GM19240 (cell line): ENCODE measurements around the gene NUTF2.
A peak's percentile ranks its signal among the peaks of the same experiment; 100 is the strongest.

Experiments
- DNase-seq: peaks from one replicate; pipeline ENCODE4 v3.0.0; 2011; ENCODE audit warnings: low spot score; ENCODE audit not compliant: insufficient read length

NUTF2 gene

DNA sequence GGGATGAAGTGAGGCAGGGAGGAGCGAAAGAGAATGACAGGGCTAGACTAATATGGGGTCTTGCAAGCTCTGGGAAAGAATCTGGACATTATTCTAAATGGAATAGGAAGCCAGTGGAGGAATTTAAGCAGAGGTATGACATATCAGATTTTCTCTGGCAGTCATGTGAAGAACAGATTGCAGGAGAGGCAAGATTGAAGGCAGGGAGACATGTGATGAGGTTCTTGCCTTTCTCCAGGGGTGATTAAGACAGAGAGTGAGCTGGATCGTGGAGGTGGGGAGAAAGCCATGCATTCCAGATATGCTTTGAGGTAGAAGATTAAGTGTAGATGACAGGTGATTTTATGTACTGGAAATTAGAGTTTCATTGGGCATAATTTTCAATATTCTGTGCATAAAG, 8.9 kb upstream of the NUTF2 start:
- no peak for DNase-seq

DNA sequence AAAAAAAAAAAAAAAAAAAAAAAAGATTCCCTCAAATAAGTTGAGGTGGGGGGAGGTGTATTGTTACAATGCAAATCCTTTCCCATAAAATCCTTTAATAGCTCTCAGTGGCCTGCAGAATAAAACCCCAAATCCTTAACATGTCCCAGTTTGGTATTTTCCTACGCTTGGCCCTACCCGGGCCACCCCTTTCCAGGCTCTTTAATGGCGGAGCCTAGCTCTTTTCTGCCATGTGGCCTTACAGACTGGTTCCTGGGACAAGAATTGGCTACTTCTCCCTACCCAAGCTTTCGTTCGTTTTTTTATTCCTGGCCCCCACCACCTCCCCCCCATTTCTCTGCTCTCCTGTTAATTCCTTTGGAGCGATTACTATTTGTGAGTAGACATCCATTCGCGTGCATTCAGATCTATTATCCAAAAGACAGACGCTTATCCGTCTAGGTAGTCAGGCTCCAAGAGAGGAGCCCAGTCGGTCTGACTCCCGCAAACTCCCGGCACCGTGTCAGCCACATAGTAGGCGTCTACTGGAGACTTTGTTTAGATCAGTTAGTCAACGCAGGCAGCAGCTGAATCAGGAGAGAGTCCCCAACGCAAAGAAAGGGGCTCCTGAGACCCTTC, 5.4 kb upstream of the NUTF2 start:
- no peak for DNase-seq

- DNase-seq, result peak; percentile 79
Measured at GRCh38 chr16:67841816-67842508, 4.8 kb upstream of the NUTF2 start, which contains the start of gene THAP11. TSS of gene THAP11 (plus strand) at chr16:67842320. CDS start at chr16:67842555, 235 bp downstream.

- peak; percentile 22 for DNase-seq
Measured at GRCh38 chr16:67842509-67843342, 4.0 kb upstream of the NUTF2 start.

DNA sequence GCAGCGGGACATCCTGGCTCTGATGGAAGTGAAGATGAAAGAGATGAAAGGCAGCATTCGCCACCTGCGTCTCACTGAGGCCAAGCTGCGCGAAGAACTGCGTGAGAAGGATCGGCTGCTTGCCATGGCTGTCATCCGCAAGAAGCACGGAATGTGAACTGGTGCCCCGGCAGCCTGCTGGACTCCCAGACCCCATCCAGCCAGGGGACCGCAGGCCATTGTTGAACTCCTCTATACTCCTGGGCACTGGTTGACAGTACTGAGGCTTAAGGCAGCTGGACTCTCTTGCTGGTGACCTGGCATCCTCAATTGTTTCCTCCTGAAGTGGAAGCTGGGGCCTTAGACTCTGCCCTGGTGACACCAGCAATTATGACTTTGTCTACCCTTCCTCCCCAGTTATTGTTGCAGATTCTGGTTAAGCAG, 3.4 kb upstream of the NUTF2 start:
- DNase-seq, result no peak

GRCh38 chr16:67844497-67844896, 2.2 kb upstream of the NUTF2 start:
- no peak for DNase-seq

GRCh38 chr16:67845291-67846062, 1.3 kb upstream of the NUTF2 start:
- DNase-seq, result no peak

- DNase-seq, result no peak
Measured at GRCh38 chr16:67846063-67846319, 742 bp upstream of the NUTF2 start.

GRCh38 chr16:67847064-67847861, 530 bp downstream of the NUTF2 start, which contains the start of gene CENPT:
TSS of gene CENPT (minus strand) at chr16:67847693. CDS start at chr16:67833859, 13,834 bp downstream.
- DNase-seq, result peak; percentile 52

GRCh38 chr16:67848118-67848517, 1.4 kb downstream of the NUTF2 start:
- no peak for DNase-seq

DNA sequence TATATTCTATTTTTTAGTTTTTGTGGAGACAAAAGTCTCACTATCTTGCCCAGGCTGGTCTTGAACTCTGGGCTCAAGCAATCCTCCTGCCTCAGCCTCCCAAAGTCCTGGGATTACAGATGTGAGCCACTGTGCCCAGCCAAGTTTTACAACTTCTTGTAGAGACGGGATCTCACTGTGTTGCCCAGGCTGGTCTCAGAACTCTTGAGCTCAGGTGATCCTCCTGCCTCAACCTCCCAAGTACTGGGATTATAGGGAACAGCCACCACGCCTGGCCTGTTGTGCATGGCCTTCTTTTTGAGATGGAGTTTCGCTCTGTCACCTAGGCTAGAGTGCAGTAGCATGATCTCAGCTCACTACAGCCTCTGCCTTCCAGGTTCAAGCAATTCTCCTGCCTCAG, 6.9 kb downstream of the NUTF2 start:
- no peak for DNase-seq

DNA sequence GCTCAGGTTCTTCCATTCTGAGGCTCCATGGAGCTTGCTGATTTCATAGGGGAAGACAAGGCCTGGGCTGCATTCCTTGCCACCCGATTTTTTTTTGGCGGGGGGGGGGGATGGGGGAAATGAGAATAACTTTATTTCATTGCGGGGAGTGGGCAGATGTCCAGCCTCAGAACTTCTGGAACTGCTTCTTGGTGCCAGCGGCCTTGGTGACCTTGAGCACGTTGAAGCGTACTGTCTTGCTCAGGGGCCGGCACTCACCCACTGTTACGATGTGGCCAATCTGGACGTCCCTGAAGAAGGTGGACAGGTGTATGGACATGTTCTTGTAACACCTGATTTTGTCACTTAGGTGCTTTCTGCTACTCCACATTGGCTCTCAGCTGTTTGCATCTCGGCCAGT, 9.1 kb downstream of the NUTF2 start:
- DNase-seq, result no peak

DNA sequence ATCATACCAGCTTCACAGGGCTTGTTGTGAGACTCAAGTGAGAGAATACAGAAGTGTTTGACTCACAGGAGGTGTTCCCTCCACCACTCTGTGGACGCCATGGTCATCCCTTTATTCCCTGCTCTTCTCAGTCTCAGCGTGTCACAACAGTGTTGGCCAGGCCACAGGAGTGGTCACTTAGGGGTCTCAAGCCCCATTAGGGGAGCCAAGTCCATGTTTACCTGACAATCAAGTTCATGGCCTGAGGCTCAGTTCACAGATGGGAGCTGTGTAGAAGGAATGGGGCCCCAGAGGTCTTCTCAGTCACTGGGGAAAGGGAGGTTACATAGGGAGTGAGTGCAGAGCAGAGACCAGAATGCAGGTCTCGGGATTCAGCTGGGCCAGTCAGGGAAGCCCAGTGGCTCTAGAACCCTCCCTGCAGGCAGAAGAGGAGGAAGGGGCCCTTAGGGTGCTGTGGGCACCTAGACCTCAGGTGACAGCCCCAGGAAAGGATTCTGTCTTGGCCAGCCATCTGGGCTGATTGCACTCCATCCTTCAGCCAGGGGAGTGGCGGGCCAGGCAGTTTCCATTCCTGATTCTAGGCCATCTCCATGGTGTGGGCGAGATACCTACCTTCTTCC, 10.3 kb downstream of the NUTF2 start:
- DNase-seq, result no peak

DNA sequence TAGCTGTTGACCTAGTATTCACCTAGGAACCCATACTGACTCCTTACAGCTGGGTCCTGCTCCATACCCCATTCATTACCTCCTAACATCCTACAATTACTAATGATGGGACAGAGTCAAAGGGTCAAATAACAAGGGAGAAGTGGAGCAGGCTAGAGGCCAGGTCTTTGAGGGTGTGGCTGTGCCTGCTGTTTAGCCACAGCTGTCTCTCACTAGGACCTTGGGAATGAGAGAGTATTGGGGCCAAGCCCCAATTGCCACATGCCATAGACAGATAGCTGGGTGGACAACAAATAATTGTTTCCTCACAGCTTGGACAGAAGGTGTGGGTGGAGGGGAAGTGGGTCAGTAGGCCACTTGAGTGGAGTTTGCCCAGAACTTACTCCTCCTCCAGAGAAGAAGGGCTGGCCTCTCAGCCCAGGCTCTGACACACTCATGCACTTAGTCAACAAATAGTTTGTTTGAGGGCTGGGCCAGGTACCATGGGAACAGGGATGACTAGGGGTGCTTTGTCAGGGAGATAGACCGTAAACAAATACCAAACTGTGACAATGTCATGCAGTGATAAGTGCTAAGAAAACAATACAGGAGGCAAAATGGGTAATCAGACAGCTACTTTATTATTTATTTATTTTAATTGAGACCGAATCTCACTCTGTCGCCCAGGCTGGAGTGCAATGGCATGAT, 11.0 kb downstream of the NUTF2 start:
- no peak for DNase-seq

DNA sequence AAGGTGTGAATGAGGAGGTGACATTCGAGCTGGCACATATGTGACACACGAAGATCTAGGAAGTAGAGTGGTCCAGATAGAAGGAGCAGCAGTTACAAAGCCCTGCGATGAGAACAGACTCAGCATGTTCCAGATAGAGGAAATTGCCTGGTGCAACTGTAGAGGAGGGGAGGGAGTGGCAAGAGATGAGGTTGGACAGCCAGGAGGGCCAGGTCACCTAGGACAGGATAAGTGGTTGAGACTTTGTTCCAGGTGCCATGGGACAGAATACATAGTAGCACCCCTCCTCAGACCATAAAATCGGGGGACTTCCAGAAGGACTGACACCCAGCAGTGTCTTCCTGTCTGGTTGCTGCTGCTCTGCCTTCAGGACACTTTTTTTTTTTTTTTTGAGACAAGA, 11.8 kb downstream of the NUTF2 start:
- DNase-seq, result no peak

DNA sequence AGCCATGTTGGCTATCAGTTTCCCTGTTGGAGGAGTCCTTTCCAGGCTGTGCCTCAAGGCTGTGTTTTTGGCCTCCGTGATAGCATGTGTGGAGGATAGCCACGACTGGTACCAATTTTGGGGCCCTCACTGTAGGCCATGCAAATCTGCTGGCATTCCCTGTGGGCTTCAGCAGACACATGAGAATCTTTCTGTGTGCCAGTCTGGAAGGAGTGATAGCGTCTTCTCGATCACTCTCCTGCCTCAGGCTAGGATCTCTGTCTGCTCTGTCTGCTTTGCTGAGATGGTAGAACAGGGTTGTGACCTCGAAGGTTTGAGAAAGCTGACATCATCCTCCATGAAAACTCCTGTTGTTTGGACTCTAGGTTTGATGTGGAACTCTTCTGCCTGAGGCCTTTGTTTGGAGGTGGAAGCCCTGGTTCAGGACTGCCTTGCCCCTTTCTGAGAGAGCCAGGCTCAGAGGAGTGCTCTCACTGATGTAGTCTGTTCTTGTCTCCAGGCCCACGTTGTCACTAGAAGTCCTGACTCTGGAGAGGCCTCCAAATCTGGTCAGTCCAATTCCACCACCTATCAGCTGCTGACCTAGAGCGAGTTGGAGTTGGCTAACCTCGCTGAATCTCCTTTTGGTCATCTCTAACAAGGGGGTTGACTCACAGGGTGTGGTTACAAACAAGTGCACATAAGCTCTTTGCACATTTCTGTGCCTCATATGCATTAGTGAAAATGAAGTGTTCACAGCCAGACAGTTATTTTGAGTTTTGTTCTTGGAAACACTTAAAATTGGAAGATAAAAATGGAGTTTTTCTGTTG, 14.1 kb downstream of the NUTF2 start:
- DNase-seq, result no peak

DNA sequence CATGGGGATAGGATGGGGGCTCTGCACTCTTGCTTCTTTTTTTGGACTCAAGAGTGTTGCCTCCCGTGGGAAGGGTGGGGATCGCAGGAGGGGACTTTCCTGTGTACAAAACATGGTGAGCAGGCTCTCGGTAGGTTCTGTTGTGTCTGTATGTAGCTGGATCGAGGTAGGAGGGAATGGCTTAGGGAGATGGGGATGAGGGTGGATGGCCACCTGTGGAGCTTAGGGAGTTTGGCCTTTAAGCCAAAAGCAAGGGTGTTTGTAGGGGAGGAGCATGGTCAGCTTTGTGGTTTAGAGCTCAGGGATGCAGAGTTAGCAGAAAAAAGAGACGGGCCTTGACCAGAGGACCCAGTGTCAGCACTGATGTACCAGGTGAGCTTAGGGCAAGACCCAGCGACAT, 15.1 kb downstream of the NUTF2 start:
- no peak for DNase-seq

GRCh38 chr16:67862623-67863583, 16.2 kb downstream of the NUTF2 start:
- DNase-seq, result no peak
